ENCODE results near the gene ALKBH2. TPM values are rescaled to one million over a fixed set of nuclear protein-coding genes. Genes with fewer than 3 reads are reported as not detected.

ALKBH2 gene
- total and polyA plus RNA-seq, 5 experiments from 2014 or later = 11.5 to 23.2 (median 20.8) TPM

Other genes starting within 250 kb of the ALKBH2 start
- 10 to 100 TPM; 29.6 to 30.1 TPM for gene SSH1, start 235.9 kb downstream of the ALKBH2 start, total RNA-seq
- 1 to 10 TPM; 3.9 to 9.0 (median 6.0) TPM for gene SSH1, start 235.9 kb downstream of the ALKBH2 start, polyA plus RNA-seq
- gene DAO, start 213.4 kb downstream of the ALKBH2 start, total RNA-seq = not detected
- not detected for gene DAO, start 213.4 kb downstream of the ALKBH2 start, polyA plus RNA-seq
- gene SVOP, start 72.4 kb downstream of the ALKBH2 start, total RNA-seq = not detected
- gene SVOP, start 72.4 kb downstream of the ALKBH2 start, polyA plus RNA-seq = not detected
- gene USP30, start 40.9 kb downstream of the ALKBH2 start, total RNA-seq = 10 to 100 TPM in 1 of 2 experiments, 1 to 10 TPM in 1; 9.8 to 12.1 TPM
- 10 to 100 TPM in 2 of 3 donors, 1 to 10 TPM in 1; 9.8 to 11.5 (median 10.2) TPM for gene USP30, start 40.9 kb downstream of the ALKBH2 start, polyA plus RNA-seq
- gene UNG, start 4.1 kb upstream of the ALKBH2 start, total RNA-seq = 10 to 100 TPM; 13.6 to 15.0 TPM
- 10 to 100 TPM; 21.0 to 26.8 (median 24.0) TPM for gene UNG, start 4.1 kb upstream of the ALKBH2 start, polyA plus RNA-seq
- gene ACACB, start 23.1 kb upstream of the ALKBH2 start, total RNA-seq = 10 to 100 TPM; 40.4 to 43.3 TPM
- 1 to 10 TPM; 1.1 to 3.9 (median 2.9) TPM for gene ACACB, start 23.1 kb upstream of the ALKBH2 start, polyA plus RNA-seq
- not detected for gene FOXN4, start 215.8 kb upstream of the ALKBH2 start, total RNA-seq
- under 1 TPM in 1 of 3 donors, not detected in 2; 0.29 TPM for gene FOXN4, start 215.8 kb upstream of the ALKBH2 start, polyA plus RNA-seq

Data from naive thymus-derived CD8-positive, alpha-beta T cell (primary cell).